GM18508 (cell line): ENCODE data around the gene MYO7A.

Source experiments
- ATAC-seq: cut with Tn5 transposase; IDR thresholded peaks from one replicate; pipeline ENCODE4 v1.9.1; 2021; ENCODE audit warnings: moderate number of reproducible peaks; ENCODE audit not compliant: insufficient read depth, unreplicated experiment

MYO7A gene

GRCh38 chr11:77127920-77128691, at the start of gene MYO7A:
Gene MYO7A, plus strand, starts transcription at chr11:77128246. Its CDS starts 2,389 bp downstream, at chr11:77130635.
- ATAC-seq: no peak

DNA sequence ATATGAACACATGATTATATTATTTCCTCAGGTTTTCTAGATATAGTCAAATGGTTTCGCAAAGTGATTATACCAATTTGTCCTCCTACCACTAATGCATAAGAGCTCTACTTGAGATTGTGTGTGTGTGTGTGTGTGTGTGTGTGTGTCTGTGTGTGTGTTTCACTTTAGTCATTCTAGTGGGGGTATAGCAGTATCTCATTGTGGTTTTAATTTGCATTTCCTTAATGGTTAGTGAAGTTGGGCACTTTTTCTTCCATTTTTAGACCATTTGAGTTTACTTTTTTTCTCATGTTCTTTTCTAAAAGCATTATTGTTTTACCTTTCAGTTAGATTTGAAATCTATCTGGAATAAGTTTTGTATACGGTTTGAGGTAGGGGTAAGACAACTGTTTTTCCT, 48.4 kb upstream of the MYO7A start:
- ATAC-seq: no peak

DNA sequence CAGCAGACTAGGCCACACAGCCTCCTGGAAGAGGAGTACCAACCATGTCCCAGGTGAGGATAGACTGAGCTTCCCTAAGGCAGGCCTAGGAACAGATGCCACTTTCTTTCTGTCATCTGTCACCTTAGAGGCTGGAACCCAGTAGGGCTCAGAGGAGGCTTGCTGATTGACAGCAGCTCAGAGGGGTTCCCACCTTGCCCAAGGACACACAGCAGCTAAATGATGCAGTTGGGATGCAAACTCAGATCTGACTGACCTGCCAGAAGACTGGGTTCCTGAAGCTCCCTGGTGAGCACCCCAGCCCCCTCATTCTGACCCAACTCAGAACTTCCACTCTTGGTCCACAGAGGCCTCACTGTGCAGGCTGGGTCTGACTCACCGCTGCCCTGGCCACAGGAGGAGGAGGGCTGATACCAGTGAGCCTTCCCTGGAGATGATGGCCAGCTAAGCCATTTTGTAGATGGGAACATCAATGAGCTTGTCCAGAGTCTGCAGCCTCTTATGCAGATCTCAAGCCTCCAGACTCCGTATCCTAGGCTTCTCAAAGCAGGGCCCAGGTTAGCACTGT, 47.3 kb upstream of the MYO7A start:
- ATAC-seq: no peak

DNA sequence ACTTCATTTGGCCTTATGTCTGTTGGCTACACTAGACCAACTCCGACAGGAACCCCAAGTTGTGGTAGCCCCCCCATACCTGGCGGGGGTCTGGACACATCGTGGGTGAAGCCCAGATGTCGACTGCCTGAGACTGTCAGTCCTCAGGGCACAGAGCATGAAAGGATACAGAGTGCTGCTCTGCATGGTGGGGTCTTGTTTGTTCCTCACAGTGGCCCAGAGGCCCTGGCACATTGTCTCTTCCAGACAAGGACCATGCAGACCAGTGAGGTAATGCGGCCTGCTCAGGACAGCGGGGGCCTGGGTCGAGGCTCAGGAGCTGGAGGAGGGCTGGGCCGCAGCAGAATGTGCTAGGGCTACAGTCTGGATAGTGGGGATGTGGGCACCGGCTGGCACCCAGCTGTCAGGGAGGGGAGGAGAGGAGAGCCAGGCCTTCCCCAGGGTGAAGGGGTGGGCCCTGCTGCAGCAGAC, 46.6 kb upstream of the MYO7A start:
- no peak for ATAC-seq

DNA sequence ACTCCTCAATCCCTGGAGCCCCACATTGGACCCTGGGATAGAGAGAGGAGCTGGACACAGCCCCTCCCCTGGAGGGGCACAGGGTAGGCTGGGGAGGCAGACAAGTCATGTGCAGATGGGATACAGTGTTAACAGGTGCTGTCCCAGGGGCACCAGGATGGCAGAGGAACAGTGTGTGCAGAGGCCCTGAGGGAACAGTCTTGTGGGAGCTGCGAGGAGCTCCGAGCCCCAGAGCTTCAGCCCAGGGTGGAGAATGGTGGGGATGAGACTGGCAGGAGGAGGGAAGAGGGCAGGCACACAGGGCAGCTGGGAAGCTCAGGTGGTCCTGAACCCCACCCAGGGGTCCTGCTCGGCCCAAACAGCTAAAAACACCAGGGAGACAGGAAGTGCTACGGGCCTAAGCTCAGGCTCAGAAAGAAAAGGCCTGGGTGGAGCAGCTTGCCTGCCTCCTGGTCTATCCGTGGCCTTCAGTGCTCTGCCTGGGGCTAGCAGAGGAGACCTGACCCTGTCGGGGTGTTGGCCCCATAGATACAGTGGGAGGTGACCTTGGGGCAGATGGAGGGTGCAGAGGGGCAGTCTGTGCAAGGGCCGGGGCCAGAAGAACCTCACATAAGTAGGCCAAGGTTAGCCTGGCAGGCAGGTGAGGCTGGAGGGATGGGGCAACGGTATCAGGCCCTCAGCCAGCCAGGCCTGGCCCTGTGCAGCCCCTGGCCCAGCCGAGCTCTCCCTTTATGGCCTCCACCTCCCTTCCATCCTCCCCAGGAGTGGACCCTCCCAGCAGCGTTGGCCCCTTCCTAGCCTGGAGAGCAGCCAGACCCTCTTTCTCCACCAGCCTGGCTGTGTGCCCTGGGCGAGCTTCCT, 45.8 kb upstream of the MYO7A start:
- ATAC-seq: no peak

GRCh38 chr11:77082838-77083565, 45.0 kb upstream of the MYO7A start:
- no peak for ATAC-seq

GRCh38 chr11:77083566-77084245, 44.3 kb upstream of the MYO7A start:
- ATAC-seq: no peak

- ATAC-seq: no peak
These were observed 43.4 kb upstream of the MYO7A start for GRCh38 chr11:77084581-77085191.

GRCh38 chr11:77085652-77086051, 42.4 kb upstream of the MYO7A start:
- no peak for ATAC-seq

- no peak for ATAC-seq
These were observed 41.2 kb upstream of the MYO7A start for GRCh38 chr11:77086521-77087472.

DNA sequence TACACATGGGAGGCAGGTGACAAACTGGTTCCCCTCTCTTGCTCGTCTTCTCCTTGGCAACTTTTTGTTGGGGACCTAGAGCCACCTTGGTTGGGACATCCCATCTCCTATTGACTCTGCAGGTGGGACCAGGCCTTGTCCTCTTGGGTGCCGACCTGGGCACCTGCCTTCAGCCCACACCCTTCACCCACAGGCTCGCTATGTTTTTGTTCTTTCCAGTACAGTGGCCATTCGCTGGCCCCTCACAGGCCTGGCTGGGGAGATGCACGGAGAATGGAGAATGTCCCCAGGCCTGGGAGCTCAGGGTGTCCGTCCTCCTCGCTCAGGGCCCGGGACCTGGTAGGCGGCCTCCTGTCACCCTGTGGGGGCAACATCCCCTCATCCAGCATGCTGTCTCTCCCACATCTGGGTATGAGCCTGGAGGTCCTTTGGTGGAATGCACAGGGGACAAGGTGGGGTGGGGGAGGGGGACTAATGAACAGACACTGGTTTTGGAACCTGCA, 40.3 kb upstream of the MYO7A start:
- no peak for ATAC-seq

- ATAC-seq: no peak
These were observed 39.6 kb upstream of the MYO7A start for GRCh38 chr11:77088236-77089003.

GRCh38 chr11:77089004-77089545, 39.0 kb upstream of the MYO7A start:
- ATAC-seq: no peak

GRCh38 chr11:77090046-77090372, 38.0 kb upstream of the MYO7A start:
- ATAC-seq: no peak

DNA sequence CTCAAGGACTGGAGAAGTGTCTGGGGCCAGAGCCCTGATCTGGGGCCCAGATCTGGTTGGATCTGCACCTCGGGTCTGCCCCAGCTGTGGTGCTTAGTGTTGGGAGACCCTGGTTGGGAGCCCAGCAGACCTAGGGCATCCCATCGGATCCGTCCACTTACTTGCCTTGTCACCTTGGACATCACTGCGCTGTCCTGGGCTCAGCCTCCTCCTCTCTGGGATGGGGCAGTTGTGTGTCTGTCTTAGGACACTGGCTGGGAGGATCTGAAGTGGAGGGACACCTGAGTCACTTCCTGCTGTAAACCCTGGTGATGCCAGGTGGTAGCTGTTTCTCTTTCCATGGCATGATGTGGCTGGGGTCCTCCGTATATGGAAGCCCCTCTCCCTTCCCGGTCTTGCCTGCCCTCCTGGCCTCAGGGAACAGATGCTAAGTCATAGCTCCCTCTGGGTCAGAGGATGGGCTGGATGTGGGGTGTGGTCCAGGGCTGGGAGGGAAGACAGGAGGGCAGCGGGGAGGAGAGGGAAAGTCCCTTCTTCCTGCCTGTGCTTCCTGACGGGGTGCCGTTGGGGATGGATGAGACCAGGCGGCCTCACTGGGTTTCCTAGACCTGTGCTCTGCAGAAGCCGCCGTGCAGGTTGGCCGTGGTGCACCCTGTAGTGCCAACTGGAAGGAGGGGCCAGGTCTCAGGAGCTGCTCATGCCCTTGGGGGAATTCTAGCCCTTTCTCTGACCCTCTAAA, 37.5 kb upstream of the MYO7A start:
- ATAC-seq: no peak

- ATAC-seq: peak; percentile 55
These were observed 36.7 kb upstream of the MYO7A start for GRCh38 chr11:77091146-77091940.
